ENCODE data around the gene TERT.

DNA sequence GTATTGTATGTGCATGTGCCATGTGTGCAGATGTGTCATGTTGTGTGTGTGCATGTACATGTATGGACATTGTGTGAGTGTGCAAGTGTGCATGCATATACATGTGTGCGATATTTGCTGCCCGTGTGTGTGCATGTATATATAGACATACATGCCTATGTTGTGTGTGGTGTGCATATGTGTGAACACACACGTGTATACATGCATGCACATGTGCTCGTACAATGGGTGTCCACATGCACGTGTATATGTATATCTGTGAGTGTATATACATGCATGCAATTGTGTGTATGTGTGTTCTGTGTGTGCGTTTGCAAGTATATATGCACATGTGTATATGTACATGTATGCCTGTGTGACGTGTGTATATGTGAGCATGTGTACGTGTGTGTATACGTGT is 72.7 kb downstream of the TERT start:
- no peak for TF ChIP-seq CHD4 (IDR thresholded peaks at IDR 0.05; ENCODE audit: borderline replicate concordance)
- TF ChIP-seq MAFK (IDR thresholded peaks at IDR 0.05; ENCODE audit: partially characterized antibody) = no peak
- TF ChIP-seq, protein P1, sequence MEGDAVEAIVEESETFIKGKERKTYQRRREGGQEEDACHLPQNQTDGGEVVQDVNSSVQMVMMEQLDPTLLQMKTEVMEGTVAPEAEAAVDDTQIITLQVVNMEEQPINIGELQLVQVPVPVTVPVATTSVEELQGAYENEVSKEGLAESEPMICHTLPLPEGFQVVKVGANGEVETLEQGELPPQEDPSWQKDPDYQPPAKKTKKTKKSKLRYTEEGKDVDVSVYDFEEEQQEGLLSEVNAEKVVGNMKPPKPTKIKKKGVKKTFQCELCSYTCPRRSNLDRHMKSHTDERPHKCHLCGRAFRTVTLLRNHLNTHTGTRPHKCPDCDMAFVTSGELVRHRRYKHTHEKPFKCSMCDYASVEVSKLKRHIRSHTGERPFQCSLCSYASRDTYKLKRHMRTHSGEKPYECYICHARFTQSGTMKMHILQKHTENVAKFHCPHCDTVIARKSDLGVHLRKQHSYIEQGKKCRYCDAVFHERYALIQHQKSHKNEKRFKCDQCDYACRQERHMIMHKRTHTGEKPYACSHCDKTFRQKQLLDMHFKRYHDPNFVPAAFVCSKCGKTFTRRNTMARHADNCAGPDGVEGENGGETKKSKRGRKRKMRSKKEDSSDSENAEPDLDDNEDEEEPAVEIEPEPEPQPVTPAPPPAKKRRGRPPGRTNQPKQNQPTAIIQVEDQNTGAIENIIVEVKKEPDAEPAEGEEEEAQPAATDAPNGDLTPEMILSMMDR (IDR thresholded peaks at IDR 0.05) = no peak
- TF ChIP-seq ESRRA (IDR thresholded peaks at IDR 0.05; ENCODE audit: borderline replicate concordance, low read length) = no peak
- no peak for TF ChIP-seq RFX5 (IDR thresholded peaks at IDR 0.05)
- TF ChIP-seq, protein P2, sequence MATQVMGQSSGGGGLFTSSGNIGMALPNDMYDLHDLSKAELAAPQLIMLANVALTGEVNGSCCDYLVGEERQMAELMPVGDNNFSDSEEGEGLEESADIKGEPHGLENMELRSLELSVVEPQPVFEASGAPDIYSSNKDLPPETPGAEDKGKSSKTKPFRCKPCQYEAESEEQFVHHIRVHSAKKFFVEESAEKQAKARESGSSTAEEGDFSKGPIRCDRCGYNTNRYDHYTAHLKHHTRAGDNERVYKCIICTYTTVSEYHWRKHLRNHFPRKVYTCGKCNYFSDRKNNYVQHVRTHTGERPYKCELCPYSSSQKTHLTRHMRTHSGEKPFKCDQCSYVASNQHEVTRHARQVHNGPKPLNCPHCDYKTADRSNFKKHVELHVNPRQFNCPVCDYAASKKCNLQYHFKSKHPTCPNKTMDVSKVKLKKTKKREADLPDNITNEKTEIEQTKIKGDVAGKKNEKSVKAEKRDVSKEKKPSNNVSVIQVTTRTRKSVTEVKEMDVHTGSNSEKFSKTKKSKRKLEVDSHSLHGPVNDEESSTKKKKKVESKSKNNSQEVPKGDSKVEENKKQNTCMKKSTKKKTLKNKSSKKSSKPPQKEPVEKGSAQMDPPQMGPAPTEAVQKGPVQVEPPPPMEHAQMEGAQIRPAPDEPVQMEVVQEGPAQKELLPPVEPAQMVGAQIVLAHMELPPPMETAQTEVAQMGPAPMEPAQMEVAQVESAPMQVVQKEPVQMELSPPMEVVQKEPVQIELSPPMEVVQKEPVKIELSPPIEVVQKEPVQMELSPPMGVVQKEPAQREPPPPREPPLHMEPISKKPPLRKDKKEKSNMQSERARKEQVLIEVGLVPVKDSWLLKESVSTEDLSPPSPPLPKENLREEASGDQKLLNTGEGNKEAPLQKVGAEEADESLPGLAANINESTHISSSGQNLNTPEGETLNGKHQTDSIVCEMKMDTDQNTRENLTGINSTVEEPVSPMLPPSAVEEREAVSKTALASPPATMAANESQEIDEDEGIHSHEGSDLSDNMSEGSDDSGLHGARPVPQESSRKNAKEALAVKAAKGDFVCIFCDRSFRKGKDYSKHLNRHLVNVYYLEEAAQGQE (IDR thresholded peaks at IDR 0.05) = no peak
- no peak for TF ChIP-seq POLR2A (IDR thresholded peaks at IDR 0.05; ENCODE audit: low read length)
- TF ChIP-seq MAX (IDR thresholded peaks at IDR 0.05) = no peak
- TF ChIP-seq BHLHE40 (IDR thresholded peaks at IDR 0.05; ENCODE audit: low read depth, low read length) = no peak
- TF ChIP-seq CBX2 (IDR thresholded peaks at IDR 0.05; ENCODE audit: borderline replicate concordance, low read depth) = no peak
